Astrocyte of the spinal cord (primary cell): ENCODE measurements around the gene CELF3.

Experiments
- DNase-seq: peaks from one replicate; pipeline ENCODE4 v3.0.0; 2011; ENCODE audit warnings: low read depth, low spot score
- H3K4me3 ChIP-seq: 2 replicates; pipeline ENCODE4 v1.5.1; 2011; ENCODE audit warnings: low read depth, mild to moderate bottlenecking, low read length, moderate library complexity
- CTCF ChIP-seq: IDR thresholded peaks from 2 replicates; pipeline ENCODE4 v1.5.1; 2012; ENCODE audit warnings: low read depth, mild to moderate bottlenecking, low read length, inconsistent platforms
- in situ Hi-C: cut with HindIII; loops from 2 replicates; pipeline ENCODE4 v1.10.0; 2017; ENCODE audit warnings: low sequenced_read_pairs

Gene CELF3

GRCh38 chr1:151715726-151716404, 738 bp downstream of the CELF3 start:
- no peak overlapping the region for H3K4me3 ChIP-seq
- no peak for TF ChIP-seq CTCF
- no peak for DNase-seq
- in situ Hi-C loops, result no loop called here

GRCh38 chr1:151714820-151715725, 1.5 kb downstream of the CELF3 start:
- no peak for DNase-seq
- no peak overlapping the region for H3K4me3 ChIP-seq
- in situ Hi-C loops, result no loop called here
- TF ChIP-seq CTCF, result no peak

GRCh38 chr1:151713874-151714273, 2.7 kb downstream of the CELF3 start:
- TF ChIP-seq CTCF, result no peak
- in situ Hi-C loops, result no loop called here
- DNase-seq, result no peak
- H3K4me3 ChIP-seq, result no peak overlapping the region

DNA sequence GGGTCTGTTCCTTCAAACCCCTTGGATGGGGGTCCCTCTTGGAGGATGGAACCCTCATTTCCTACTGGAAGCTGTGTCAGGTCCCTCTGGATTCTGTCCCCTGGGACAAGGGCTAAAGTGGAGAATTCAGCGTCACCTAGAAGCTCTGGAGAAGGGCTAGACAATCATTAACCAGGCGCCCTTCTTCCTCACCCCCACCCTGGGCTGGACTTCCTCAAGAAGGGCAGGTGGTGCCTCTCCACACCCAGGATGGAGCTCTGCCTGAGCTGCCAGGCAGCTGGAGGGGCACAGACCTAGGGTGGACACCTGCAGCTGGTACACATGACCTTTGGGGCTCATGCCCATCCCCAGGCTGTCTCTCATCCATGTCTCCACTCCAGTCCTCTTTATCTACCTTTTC, 3.6 kb downstream of the CELF3 start:
- in situ Hi-C loops, result no loop called here
- H3K4me3 ChIP-seq, result no peak overlapping the region
- TF ChIP-seq CTCF, result no peak
- no peak for DNase-seq

DNA sequence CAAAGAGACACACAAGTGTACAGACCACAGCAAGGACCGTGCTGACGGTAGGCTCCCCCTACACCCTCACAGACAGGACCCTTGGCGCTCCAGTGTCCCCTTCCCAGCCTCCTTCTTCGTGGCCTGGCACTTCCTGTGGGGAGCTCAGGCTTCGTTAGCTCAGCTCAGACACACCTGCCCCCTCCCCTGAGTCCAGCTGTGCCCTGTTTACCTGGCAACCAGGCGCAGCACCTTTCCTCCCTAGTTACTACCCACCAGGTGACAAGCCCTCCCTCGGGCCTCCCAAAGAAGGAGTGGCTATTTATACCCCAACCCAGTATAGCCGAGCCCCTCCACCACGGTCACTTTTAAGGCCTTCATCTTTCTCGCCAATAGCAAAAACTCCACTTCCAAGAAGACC, 4.7 kb downstream of the CELF3 start:
- in situ Hi-C loops, result no loop called here
- H3K4me3 ChIP-seq, result no peak overlapping the region
- no peak for TF ChIP-seq CTCF
- DNase-seq, result no peak

- no peak for TF ChIP-seq CTCF
- no peak overlapping the region for H3K4me3 ChIP-seq
- DNase-seq, result no peak
- in situ Hi-C loops, result no loop called here
These were observed 5.4 kb downstream of the CELF3 start for GRCh38 chr1:151711044-151711800.
